ENCODE results near the gene NIP7. TPM values are rescaled to one million over a fixed set of nuclear protein-coding genes. Genes with fewer than 3 reads are reported as not detected.

Gene NIP7
- total and polyA plus RNA-seq, 2 experiments from 2014 or later: 30.4 to 47.4 TPM

GRCh38 chr16:69363281-69363717 is 23.7 kb downstream of the NIP7 start (continued):
- no peak for TF ChIP-seq ZNF462 (CRISPR knock-in tag; IDR thresholded peaks at IDR 0.05)
- no peak for TF ChIP-seq EZH2phosphoT487 (IDR thresholded peaks at IDR 0.05; ENCODE audit: unreplicated experiment)

- peaks cover 3% of the 10 kb centered on the region for H4K20me1 ChIP-seq (replicated peaks; ENCODE audit: insufficient read depth)
- H3K9me3 Mint-ChIP-seq: no peaks in the 10 kb centered on the region; the same call in 2 of the 3 replicates
- DNase-seq (ENCODE audit: low spot score): no peak
- no peak for ATAC-seq
- H3K4me2 ChIP-seq: no peak overlapping the region
- H3K4me1 Mint-ChIP-seq: no peaks in the 10 kb centered on the region
- no peaks in the 10 kb centered on the region for H3K79me2 ChIP-seq (replicated peaks; ENCODE audit: insufficient read depth)
- H3K36me3 Mint-ChIP-seq (ENCODE audit: low read depth): peaks cover 32% of the 10 kb centered on the region
- no peak overlapping the region for H3K27ac ChIP-seq (ENCODE audit: low read depth)
- H2AFZ ChIP-seq: no peak overlapping the region
- no peaks in the 10 kb centered on the region for H3K4me1 ChIP-seq (ENCODE audit: insufficient read depth)
- peaks cover 3% of the 10 kb centered on the region for H3K27me3 Mint-ChIP-seq (ENCODE audit: insufficient read depth, low read depth, poor library complexity)
- no peak overlapping the region for H3K4me3 Mint-ChIP-seq
- no peaks in the 10 kb centered on the region for H3K9me2 ChIP-seq (ENCODE audit: insufficient read depth)
- no peaks in the 10 kb centered on the region for H3K27me3 ChIP-seq (ENCODE audit: insufficient read depth)
- no peak overlapping the region for H3K27ac Mint-ChIP-seq
- H3F3A ChIP-seq (replicated peaks; ENCODE audit: low read depth): 0 out of 2 replicates have a peak, but pooled peaks cover 11% of the 10 kb centered on the region
- no peak overlapping the region for H3K4me3 ChIP-seq
- peaks cover 31% of the 10 kb centered on the region for H3K36me3 ChIP-seq (ENCODE audit: insufficient read depth)
- TF ChIP-seq ZNF462 (CRISPR knock-in tag; IDR thresholded peaks at IDR 0.05) (no peak), CTCF (conservative IDR thresholded peaks at IDR 0.05; ENCODE audit: low read depth in 2 of 2) (no peak)
These were observed 24.5 kb downstream of the NIP7 start for GRCh38 chr16:69364088-69364487.
